Measurements from ENCODE around the gene INPP4B.

The INPP4B gene

DNA sequence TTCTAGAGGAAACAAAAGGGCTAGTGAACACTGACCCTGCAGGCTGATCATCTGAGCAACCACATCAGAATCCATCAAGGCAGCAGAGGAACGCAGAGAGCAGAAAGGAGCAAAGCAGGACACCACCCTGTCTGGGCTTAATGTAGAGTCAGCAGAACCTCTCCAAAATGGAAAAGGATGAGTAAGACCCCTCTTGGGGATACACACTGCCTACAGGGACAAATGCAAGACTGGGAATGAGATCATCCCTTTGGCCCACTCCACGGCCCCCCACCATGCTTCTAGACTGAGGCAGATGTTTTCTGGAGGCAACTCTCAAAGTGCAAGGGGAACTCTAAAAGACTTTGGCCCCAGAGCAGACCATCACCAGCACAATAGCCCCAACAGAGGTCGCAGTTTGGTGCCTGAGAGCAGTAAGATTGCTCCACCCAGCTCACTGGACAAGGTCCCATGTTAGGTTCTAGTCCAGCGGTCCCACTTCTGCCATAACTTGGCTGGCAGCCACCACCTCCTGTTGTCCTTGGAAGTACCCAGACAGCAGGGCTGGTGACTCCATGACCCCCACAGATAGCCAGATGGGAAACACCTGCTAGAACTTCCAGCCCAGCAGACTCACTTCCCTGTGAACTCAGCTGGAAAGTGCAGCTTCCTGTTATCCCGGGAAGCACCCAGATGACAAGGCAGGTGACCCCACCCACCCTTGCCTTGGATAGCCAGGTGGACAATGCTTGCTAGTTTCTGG is 372.7 kb downstream of the INPP4B start:
- H3K4me1 ChIP-seq (ENCODE audit: insufficient read depth, low read length), result peaks cover 2% of the 10 kb centered on the region
- H3K27me3 ChIP-seq (ENCODE audit: insufficient read depth, low read length), result no peaks in the 10 kb centered on the region
- no peak overlapping the region for H2AFZ ChIP-seq (ENCODE audit: low read depth, low read length)
- no peak overlapping the region for H3K4me3 ChIP-seq (ENCODE audit: low read length)
- H3K9me3 ChIP-seq (ENCODE audit: low read length), result no peaks in the 10 kb centered on the region
- no peaks in the 10 kb centered on the region for H3K36me3 ChIP-seq (ENCODE audit: insufficient read depth, low read length)

DNA sequence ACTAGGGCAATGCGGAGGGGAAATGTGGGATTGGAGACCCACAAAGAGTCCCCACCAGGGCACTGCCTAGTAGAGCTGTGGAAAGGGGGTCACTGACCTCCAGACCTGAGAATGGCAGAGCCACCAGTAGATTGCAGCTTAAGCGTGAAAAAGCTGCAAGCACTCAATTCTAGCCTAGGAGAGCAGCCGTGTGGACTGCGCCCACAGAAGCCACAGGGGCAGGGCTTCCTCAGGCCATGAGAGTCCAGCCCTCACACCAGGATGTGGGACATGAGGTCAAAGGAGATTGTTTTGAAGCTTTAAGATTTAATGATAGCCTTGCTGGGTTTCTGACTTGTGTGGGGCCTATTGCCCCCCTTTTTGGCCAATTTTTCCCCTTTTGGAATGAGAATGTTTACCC is 379.0 kb downstream of the INPP4B start:
- Histone ChIP-seq H3K9me3 (ENCODE audit: low read length) (no peaks in the 10 kb centered on the region), H2AFZ (ENCODE audit: low read depth, low read length) (no peak overlapping the region), H3K4me3 (ENCODE audit: low read length) (no peak overlapping the region), H3K27me3 (ENCODE audit: insufficient read depth, low read length) (no peaks in the 10 kb centered on the region), H3K4me1 (ENCODE audit: insufficient read depth, low read length) (peaks cover 2% of the 10 kb centered on the region), H3K36me3 (ENCODE audit: insufficient read depth, low read length) (no peaks in the 10 kb centered on the region)

DNA sequence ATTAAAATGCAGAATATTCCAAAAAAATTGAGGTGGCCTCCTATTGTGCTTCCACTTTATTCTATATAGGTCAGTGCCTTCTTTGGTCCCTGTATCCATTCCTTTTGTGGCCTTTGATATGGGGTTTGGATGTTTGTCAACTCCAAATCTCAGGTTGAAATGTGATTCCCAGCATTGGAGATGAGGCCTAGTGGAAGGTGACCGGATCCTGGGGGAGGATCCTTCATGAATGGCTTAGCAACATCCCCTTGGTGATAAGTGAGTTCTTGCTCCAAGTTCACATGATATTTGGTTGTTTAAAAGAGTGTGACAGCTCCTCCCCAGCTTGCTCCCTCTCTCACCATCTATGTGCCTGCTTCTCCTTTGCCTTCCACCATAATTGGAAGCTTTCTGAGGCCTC is 380.6 kb downstream of the INPP4B start:
- no peak overlapping the region for H3K4me3 ChIP-seq (ENCODE audit: low read length)
- no peaks in the 10 kb centered on the region for H3K36me3 ChIP-seq (ENCODE audit: insufficient read depth, low read length)
- no peaks in the 10 kb centered on the region for H3K4me1 ChIP-seq (ENCODE audit: insufficient read depth, low read length)
- no peaks in the 10 kb centered on the region for H3K9me3 ChIP-seq (ENCODE audit: low read length)
- H2AFZ ChIP-seq (ENCODE audit: low read depth, low read length), result no peak overlapping the region
- no peaks in the 10 kb centered on the region for H3K27me3 ChIP-seq (ENCODE audit: insufficient read depth, low read length)

DNA sequence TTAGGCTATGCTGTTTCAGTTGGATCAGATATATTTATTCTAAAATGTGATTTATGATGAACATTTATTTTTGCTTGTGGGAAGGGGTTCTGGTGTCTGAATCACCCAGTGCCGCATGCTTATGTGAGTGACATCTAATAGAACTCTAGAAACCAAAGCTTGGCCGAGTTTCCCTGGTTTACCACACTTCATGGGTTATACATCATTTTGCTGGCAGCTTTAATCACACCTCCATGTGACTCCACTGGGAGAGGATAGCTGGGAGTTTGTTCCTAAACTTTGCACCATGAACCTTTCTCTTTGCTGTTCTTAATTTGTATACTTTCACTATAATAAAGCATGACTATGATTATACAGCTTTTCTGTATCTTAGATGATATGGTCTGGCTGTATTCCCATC is 382.9 kb downstream of the INPP4B start:
- H3K4me3 ChIP-seq (ENCODE audit: low read length), result no peak overlapping the region
- no peaks in the 10 kb centered on the region for H3K36me3 ChIP-seq (ENCODE audit: insufficient read depth, low read length)

DNA sequence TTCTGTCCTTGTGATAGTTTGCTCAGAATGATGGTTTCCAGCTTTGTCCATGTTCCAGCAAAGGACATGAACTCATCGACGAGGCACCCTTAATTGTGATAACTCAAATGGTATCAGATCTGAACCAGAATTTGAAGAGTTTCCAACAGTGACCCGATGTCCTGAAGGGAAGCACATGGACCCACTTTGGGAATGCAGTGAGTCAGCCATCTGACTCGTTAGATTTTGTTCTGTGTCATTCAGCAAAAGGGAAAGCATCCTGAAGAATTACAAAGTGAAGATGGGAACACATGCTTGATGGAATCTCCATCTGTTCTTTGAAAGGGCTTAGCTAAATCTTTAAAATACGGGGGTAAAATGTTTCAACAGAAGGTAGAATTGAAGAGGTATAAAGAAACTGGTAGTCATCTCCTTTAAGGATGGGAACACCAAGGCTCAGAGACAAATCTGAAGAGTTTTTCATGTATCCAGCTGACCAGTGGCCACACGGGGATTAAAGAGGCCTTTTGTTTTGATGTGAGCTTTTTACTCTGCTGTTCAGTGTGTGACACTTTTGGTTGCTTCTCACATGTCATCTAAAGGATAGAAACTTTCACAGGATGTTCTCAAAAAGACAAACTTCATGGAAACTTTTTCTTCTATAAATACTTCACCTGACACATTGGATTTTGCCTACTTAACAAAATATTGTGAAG is 393.8 kb downstream of the INPP4B start:
- Histone ChIP-seq H3K36me3 (ENCODE audit: insufficient read depth, low read length) (no peaks in the 10 kb centered on the region), H3K9me3 (ENCODE audit: low read length) (no peaks in the 10 kb centered on the region), H2AFZ (ENCODE audit: low read depth, low read length) (no peak overlapping the region), H3K4me3 (ENCODE audit: low read length) (no peak overlapping the region), H3K4me1 (ENCODE audit: insufficient read depth, low read length) (no peaks in the 10 kb centered on the region), H3K27me3 (ENCODE audit: insufficient read depth, low read length) (no peaks in the 10 kb centered on the region)

More for the DNA sequence above, 382.9 kb downstream of the INPP4B start:
- Histone ChIP-seq H3K9me3 (ENCODE audit: low read length) (no peaks in the 10 kb centered on the region), H2AFZ (ENCODE audit: low read depth, low read length) (no peak overlapping the region), H3K4me1 (ENCODE audit: insufficient read depth, low read length) (no peaks in the 10 kb centered on the region), H3K27me3 (ENCODE audit: insufficient read depth, low read length) (no peaks in the 10 kb centered on the region)

DNA sequence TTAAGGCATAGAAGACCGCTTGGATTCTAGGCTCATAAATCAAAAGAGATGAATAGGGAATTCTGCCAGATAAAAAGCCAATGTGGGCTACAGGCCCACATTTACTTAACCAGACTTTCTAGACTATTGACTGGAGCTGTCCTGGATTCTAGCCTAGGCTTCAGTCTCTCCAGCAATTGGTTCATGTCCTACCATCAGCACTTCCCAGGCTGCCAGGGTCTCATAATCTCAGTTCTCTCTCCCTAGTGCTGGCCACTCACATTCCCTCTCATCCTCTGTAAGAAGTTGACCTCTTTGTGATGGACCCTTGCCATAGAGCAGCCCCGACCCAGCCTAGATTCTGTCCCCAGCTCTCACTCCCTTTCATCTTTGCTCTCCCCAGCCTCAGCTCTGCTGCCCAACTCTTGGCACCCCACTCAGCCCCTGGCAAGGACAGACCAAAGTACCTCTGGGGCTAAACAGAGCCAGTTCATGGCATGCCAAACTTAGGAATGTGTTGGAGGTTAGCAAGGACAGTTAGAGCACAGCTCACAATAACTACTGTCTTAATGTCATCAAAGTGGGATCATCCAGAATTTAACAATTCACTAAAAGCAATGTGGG is 396.2 kb downstream of the INPP4B start:
- H3K27me3 ChIP-seq (ENCODE audit: insufficient read depth, low read length), result no peaks in the 10 kb centered on the region
- no peak overlapping the region for H2AFZ ChIP-seq (ENCODE audit: low read depth, low read length)
- no peaks in the 10 kb centered on the region for H3K4me1 ChIP-seq (ENCODE audit: insufficient read depth, low read length)
- H3K4me3 ChIP-seq (ENCODE audit: low read length), result no peak overlapping the region
- H3K36me3 ChIP-seq (ENCODE audit: insufficient read depth, low read length), result no peaks in the 10 kb centered on the region
- H3K9me3 ChIP-seq (ENCODE audit: low read length), result no peaks in the 10 kb centered on the region

DNA sequence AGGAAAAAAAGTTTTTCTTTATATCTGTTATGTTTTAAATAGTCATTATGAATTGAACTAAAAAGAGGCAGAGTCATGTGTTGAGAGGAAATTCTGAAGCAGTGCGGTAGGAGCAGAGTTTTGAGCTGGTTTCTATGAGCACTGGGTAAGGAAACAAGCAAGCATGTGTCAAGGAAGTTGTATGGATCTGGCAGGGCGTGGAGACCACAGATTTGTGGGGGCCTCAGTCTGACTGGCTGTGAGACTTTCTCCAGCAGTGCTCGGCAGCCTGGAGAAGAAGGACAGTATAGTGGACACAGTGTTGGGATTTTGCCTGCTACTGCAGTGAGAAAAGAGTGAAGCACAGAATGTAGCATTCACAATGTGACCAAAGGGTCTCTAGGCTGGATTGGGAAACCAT is 399.1 kb downstream of the INPP4B start:
- H2AFZ ChIP-seq (ENCODE audit: low read depth, low read length), result no peak overlapping the region
- H3K36me3 ChIP-seq (ENCODE audit: insufficient read depth, low read length), result no peaks in the 10 kb centered on the region
- no peaks in the 10 kb centered on the region for H3K4me1 ChIP-seq (ENCODE audit: insufficient read depth, low read length)
- no peaks in the 10 kb centered on the region for H3K9me3 ChIP-seq (ENCODE audit: low read length)
- no peaks in the 10 kb centered on the region for H3K27me3 ChIP-seq (ENCODE audit: insufficient read depth, low read length)
- H3K4me3 ChIP-seq (ENCODE audit: low read length), result no peak overlapping the region

DNA sequence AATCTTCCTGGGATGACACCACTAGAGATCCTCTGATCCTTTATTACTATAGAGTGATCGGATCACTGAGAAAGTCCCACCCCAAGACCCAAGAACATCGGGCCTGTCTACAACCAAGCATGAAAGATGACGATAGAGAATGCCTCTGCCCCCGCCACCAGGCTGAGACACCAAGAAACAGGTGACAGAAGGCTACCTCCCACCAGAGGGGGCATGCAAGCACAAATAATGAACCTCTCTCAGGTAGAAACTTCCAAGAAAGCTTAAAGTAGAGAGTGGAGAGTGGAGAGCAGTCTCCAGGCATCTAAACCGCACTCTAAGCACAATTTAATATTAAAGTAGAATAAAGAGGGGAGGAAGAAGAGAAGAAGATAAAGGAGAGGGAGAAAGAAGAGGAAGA is 402.6 kb downstream of the INPP4B start:
- Histone ChIP-seq H3K4me1 (ENCODE audit: insufficient read depth, low read length) (no peaks in the 10 kb centered on the region), H3K4me3 (ENCODE audit: low read length) (no peak overlapping the region), H3K36me3 (ENCODE audit: insufficient read depth, low read length) (no peaks in the 10 kb centered on the region), H3K9me3 (ENCODE audit: low read length) (no peaks in the 10 kb centered on the region), H2AFZ (ENCODE audit: low read depth, low read length) (no peak overlapping the region), H3K27me3 (ENCODE audit: insufficient read depth, low read length) (no peaks in the 10 kb centered on the region)

DNA sequence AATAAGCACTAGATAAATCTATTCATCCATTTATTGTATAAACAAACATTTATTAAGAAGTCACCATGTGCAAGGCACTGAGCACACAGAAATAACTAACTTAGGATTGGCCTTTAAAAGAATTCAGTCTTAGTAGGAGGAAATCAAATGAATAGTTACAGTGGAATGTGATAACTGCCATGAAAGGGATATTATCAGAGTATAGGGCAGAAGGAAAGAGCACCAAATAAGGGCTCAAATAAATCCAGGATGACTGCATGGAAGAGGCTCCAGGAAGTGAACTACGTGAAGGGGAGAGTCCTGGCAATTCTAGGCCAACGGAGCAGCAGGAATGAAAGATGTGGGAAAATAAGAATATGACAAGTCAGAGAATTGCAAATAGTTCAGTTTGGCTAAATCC is 406.0 kb downstream of the INPP4B start:
- Histone ChIP-seq H3K36me3 (ENCODE audit: insufficient read depth, low read length) (no peaks in the 10 kb centered on the region), H3K4me3 (ENCODE audit: low read length) (no peak overlapping the region), H3K9me3 (ENCODE audit: low read length) (peaks cover 2% of the 10 kb centered on the region), H3K27me3 (ENCODE audit: insufficient read depth, low read length) (no peaks in the 10 kb centered on the region), H3K4me1 (ENCODE audit: insufficient read depth, low read length) (peaks cover 5% of the 10 kb centered on the region), H2AFZ (ENCODE audit: low read depth, low read length) (no peak overlapping the region)

DNA sequence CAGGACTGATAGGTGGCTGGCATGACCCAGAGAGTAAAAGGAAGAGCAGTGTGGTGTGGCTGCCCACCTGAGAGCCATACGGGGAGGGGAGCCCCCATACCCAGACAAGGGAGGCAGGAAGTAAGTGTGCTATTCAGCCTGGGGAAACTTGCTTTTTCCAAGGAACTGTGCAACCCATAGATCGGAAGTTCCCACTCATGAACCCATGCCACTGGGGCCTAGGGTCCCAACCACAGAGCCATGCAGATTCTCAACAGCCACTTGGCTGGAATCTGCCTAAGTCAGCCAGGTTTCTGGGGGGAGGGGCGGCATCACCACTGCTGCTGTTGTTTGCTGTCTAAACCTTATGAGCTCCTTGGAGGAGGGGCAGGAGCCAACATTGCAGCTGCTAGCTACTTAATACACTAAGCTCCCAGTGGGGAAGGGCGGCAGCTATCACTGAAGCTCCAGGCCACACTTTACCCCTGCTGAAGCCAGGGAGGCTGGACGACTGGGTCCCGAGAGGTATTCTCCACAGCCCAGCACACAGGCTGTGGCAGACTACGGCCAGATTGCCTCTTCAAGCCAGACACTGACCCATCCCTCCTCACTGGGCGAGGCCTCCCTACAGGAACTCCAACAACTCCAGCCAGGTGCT is 410.4 kb downstream of the INPP4B start:
- Histone ChIP-seq H3K9me3 (ENCODE audit: low read length) (peaks cover 2% of the 10 kb centered on the region), H3K4me3 (ENCODE audit: low read length) (no peak overlapping the region), H3K4me1 (ENCODE audit: insufficient read depth, low read length) (peaks cover 5% of the 10 kb centered on the region), H3K27me3 (ENCODE audit: insufficient read depth, low read length) (no peaks in the 10 kb centered on the region), H3K36me3 (ENCODE audit: insufficient read depth, low read length) (no peaks in the 10 kb centered on the region), H2AFZ (ENCODE audit: low read depth, low read length) (no peak overlapping the region)

DNA sequence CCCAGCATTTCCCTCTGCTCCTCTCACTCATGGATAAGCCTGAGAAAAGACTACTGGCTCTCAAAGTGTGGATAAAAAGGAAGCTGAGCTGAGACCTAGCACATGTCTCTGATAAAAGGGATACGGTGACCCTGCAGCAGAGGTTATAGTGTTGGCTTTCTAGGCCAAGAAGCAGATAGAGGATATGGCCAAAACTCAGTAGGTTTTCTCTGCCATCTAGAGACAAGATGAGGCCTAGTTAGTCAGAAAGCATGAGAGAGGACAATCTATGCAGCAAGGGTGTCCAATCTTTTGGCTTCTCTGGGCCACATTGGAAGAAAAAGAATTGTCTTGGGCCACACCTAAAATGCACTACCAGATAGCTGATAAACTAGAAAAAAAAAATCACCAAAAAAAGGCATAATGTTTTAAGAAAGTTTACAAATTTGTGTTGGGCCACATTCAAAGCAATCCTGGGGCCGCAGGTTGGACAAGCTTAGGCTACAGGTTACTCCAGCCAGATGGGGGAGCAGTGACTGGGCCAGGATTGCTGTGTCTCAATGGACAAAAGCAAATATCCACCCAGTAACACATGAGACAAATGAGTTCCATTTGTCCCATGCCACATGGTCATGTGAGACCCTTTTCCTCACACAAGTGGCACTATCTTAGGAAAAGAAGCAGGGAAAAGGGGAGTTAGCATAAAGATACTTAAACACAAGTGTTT is 411.4 kb downstream of the INPP4B start:
- Histone ChIP-seq H3K4me1 (ENCODE audit: insufficient read depth, low read length) (peaks cover 5% of the 10 kb centered on the region), H3K9me3 (ENCODE audit: low read length) (peaks cover 2% of the 10 kb centered on the region), H3K36me3 (ENCODE audit: insufficient read depth, low read length) (no peaks in the 10 kb centered on the region), H3K27me3 (ENCODE audit: insufficient read depth, low read length) (no peaks in the 10 kb centered on the region), H2AFZ (ENCODE audit: low read depth, low read length) (no peak overlapping the region), H3K4me3 (ENCODE audit: low read length) (no peak overlapping the region)

DNA sequence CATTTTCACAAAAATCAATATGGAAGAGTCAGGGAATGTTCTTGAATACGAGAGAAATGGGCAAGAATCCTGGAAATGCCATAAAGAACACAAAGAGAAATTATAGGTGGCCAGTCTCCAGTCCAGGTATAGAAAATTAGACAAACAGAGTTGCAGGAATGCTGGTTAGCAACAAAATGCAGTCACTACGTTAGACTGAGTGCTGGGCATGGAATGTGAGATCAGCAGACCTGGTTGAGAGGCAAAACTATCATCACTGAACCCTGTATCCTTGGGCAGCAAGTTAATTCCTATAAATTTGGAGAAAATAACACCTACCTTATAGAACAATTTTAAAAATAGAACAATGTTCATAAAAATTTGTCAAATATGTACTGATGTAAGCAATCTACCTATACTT is 417.4 kb downstream of the INPP4B start:
- Histone ChIP-seq H2AFZ (ENCODE audit: low read depth, low read length) (no peak overlapping the region), H3K9me3 (ENCODE audit: low read length) (no peaks in the 10 kb centered on the region), H3K4me3 (ENCODE audit: low read length) (no peak overlapping the region), H3K27me3 (ENCODE audit: insufficient read depth, low read length) (no peaks in the 10 kb centered on the region), H3K36me3 (ENCODE audit: insufficient read depth, low read length) (no peaks in the 10 kb centered on the region), H3K4me1 (ENCODE audit: insufficient read depth, low read length) (no peaks in the 10 kb centered on the region)

DNA sequence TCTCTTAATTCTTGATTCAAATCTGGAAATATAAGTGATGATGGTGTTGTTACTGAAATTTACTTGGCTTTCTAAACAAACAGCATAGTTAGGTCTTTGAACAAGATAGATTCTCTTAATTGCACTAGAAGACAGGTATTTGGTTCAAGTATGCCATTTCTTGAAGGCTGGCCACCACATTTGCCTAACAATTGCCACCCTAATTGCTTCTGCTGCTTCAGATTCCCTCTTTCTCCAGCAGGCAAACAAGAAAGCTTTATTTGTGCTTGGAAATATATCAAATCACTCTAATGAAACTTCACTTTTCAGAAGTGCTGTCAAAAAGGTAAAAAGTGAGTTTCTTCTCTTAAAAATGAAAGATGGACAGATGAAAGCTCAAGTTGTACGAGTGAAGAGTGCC is 418.6 kb downstream of the INPP4B start:
- Histone ChIP-seq H3K27me3 (ENCODE audit: insufficient read depth, low read length) (no peaks in the 10 kb centered on the region), H3K4me3 (ENCODE audit: low read length) (no peak overlapping the region), H3K36me3 (ENCODE audit: insufficient read depth, low read length) (no peaks in the 10 kb centered on the region), H3K4me1 (ENCODE audit: insufficient read depth, low read length) (no peaks in the 10 kb centered on the region), H2AFZ (ENCODE audit: low read depth, low read length) (no peak overlapping the region), H3K9me3 (ENCODE audit: low read length) (no peaks in the 10 kb centered on the region)
